Measurements from ENCODE around the gene LFNG. TPM values are rescaled to one million over a fixed set of nuclear protein-coding genes. Genes with fewer than 3 reads are reported as not detected.
"Not testable (repeated sequence)": the region's sequence is repeated elsewhere in the genome, so short reads cannot be mapped to it uniquely, and the experiment has no call there.

Gene LFNG
- total and polyA plus RNA-seq, 9 donors = 17.7 to 30.8 (median 23.1) TPM

DNA sequence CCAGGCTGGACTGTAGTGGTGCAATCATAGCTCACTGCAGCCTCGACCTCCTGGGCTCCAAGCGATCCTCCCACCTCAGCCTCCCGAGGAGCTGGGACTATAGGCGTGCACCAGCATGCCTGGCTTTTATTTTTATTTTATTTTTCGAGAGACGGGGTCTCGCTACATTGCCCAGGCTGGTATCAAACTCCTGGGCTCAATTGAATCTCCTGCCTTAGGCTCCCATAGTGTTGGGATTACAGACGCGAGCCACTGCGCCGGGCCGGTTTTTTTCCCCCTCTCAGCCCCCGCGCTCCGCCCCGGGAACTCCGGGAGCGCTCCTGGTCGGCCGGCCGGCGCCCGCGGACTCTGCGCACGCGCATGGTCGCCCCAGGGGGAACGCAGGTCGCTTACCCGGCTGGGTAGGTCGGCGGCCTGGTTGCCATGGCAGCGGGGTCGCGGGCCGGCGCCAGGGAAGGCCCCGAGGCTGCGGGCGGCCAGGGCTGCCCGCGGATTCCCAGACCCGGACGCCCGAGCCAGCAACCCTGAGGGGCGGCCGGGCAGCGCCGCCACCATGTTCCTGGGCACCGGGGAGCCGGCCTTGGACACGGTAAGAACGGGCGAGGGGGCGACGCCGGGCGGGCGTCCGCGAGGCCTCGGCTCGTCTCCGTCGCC, 39.2 kb downstream of the LFNG start, which contains the start of gene IQCE:
Gene IQCE (plus strand): TSS at position 351 of the 654 bp plus-strand sequence. CDS start 203 bp downstream, at position 554.
- Histone ChIP-seq H3K4me3 (ENCODE audit: low read length) (peak within 1 kb of the TSS; percentile 64), H3K36me3 (ENCODE audit: control insufficient read depth, insufficient read depth, low read length) (peaks cover 5% of the 10 kb centered on the region), H3K27me3 (ENCODE audit: control insufficient read depth, insufficient read depth, low read length) (no peaks in the 10 kb centered on the region), H3K27ac (ENCODE audit: low read length) (peak within 1 kb of the TSS; percentile 13), H3K4me1 (ENCODE audit: control insufficient read depth, insufficient read depth, low read length) (peaks cover 29% of the 10 kb centered on the region), H3K9me3 (replicated peaks; ENCODE audit: control insufficient read depth, low read depth, low read length) (no peaks in the 10 kb centered on the region)
- peak; percentile 95 for DNase-seq
- 1% methylated on average over 66 of the region's 66 CpGs for WGBS (ENCODE audit: insufficient coverage)

DNA sequence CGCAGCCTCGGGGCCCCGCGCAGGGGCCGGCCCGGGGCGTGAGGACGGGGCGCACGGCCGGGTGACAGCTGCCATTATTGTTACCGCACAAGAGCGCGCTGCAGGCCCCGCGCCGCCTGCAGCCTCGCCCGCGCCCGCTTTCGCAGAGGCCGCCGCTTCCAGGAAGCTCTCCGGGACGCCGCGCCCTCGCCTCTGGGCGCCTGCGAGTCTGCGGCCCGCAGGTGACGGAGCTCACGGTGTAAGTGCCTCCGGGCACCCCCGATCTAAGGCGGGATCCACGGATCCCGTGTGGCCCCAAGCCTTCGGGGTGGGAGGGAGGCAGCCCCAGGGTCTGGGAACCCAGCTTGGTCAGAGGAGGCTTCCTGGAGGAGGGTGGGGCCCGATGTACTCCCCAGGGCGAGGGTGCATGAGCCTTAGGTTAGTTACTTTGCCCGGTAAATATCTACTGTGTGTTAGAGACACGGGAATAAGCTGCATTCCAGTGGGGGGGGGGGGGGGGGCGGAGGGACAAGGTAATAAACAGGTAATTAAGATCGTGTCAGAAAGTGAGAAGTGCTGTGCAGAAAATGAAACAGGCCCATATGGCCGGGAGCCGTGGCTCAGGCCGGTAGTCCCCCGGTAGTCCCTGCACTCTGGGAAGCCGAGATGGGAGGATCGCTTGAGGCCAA, 39.8 kb downstream of the LFNG start:
- Histone ChIP-seq H3K27ac (ENCODE audit: low read length) (no peak overlapping the region), H3K27me3 (ENCODE audit: control insufficient read depth, insufficient read depth, low read length) (no peaks in the 10 kb centered on the region), H3K4me1 (ENCODE audit: control insufficient read depth, insufficient read depth, low read length) (peaks cover 23% of the 10 kb centered on the region), H3K4me3 (ENCODE audit: low read length) (peak overlapping the region; percentile 64), H3K36me3 (ENCODE audit: control insufficient read depth, insufficient read depth, low read length) (peaks cover 5% of the 10 kb centered on the region), H3K9me3 (replicated peaks; ENCODE audit: control insufficient read depth, low read depth, low read length) (no peaks in the 10 kb centered on the region)
- DNase-seq = no peak
- under 1% methylated on average over 43 of the region's 53 CpGs for WGBS (ENCODE audit: insufficient coverage)

GRCh38 chr7:2563955-2564354, 44.4 kb downstream of the LFNG start:
- no CpG with 5 or more reads among the region's 3 CpGs for WGBS (ENCODE audit: insufficient coverage)

DNA sequence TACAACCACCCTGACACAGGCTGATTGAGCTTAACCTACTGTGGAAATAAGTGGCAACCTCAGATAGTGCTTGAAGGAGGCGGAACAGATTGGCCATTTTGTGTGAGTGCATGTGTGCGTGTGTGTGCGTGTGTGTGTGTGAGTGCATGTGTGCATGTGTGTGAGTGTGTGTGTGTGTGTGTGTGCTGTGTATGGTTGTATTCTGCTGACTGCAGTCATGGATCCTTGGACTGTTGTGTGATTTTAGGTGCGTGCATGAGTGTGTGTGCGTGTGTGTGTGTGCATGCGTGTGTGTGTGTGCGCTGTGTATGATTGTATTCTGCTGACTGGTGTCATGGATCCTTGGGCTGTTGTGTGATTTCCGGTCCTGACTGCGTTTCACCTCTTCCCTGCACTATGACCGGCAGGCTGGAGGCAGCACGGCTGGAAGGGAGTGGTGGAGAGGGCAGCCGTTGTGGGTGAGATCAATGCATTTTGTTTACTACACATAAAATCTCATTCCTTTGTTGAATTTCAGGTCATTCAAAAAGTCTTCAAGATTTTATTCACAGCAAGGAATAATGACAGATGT, 45.5 kb downstream of the LFNG start:
- H3K27ac ChIP-seq (ENCODE audit: low read length) = no peak overlapping the region
- no peak for DNase-seq
- peaks cover 16% of the 10 kb centered on the region for H3K4me1 ChIP-seq (ENCODE audit: control insufficient read depth, insufficient read depth, low read length)
- 86% methylated on average over 4 of the region's 12 CpGs for WGBS (ENCODE audit: insufficient coverage)
- H3K9me3 ChIP-seq (replicated peaks; ENCODE audit: control insufficient read depth, low read depth, low read length) = no peaks in the 10 kb centered on the region
- no peaks in the 10 kb centered on the region for H3K27me3 ChIP-seq (ENCODE audit: control insufficient read depth, insufficient read depth, low read length)
- no peak overlapping the region for H3K4me3 ChIP-seq (ENCODE audit: low read length)
- peaks cover 12% of the 10 kb centered on the region for H3K36me3 ChIP-seq (ENCODE audit: control insufficient read depth, insufficient read depth, low read length)

More at GRCh38 chr7:2563955-2564354, 44.4 kb downstream of the LFNG start:
- peaks cover 25% of the 10 kb centered on the region for H3K4me1 ChIP-seq (ENCODE audit: control insufficient read depth, insufficient read depth, low read length)
- H3K27ac ChIP-seq (ENCODE audit: low read length); DNase-seq; H3K9me3 ChIP-seq (replicated peaks; ENCODE audit: control insufficient read depth, low read depth, low read length); H3K27me3 ChIP-seq (ENCODE audit: control insufficient read depth, insufficient read depth, low read length); H3K4me3 ChIP-seq (ENCODE audit: low read length); H3K36me3 ChIP-seq (ENCODE audit: control insufficient read depth, insufficient read depth, low read length): not testable (repeated sequence)

DNA sequence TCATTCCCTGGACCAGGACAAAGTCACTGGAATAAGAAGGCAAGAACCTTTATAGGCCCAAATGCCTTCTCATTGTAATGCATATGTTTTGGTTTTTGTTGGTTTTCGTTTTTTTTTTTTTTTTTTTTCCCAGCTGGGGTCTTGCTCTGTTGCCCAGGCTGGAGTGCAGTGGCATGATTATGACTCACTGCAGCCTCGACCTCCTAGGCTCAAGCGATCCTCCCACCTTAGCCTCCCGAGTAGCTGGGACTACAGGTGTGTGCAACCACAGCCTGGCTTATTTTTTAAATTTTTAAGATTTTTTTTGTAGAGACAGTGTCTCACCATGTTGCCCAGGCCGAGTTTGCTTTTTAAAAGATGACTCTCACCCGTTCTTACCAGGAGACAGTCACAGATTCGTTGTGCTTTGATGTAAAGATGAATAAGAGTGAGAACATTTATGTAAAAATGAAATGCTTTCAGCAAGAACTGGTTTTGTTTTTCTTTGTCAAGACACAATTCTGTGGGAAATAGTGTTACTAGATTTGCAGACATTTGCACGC, 46.8 kb downstream of the LFNG start:
- H3K4me1 ChIP-seq (ENCODE audit: control insufficient read depth, insufficient read depth, low read length) = peaks cover 16% of the 10 kb centered on the region
- H3K27ac ChIP-seq (ENCODE audit: low read length) = no peak overlapping the region
- DNase-seq = no peak
- H3K9me3 ChIP-seq (replicated peaks; ENCODE audit: control insufficient read depth, low read depth, low read length) = no peaks in the 10 kb centered on the region
- H3K27me3 ChIP-seq (ENCODE audit: control insufficient read depth, insufficient read depth, low read length) = no peaks in the 10 kb centered on the region
- 92% methylated on average over 2 of the region's 8 CpGs for WGBS (ENCODE audit: insufficient coverage)
- H3K36me3 ChIP-seq (ENCODE audit: control insufficient read depth, insufficient read depth, low read length) = peaks cover 12% of the 10 kb centered on the region
- no peak overlapping the region for H3K4me3 ChIP-seq (ENCODE audit: low read length)

DNA sequence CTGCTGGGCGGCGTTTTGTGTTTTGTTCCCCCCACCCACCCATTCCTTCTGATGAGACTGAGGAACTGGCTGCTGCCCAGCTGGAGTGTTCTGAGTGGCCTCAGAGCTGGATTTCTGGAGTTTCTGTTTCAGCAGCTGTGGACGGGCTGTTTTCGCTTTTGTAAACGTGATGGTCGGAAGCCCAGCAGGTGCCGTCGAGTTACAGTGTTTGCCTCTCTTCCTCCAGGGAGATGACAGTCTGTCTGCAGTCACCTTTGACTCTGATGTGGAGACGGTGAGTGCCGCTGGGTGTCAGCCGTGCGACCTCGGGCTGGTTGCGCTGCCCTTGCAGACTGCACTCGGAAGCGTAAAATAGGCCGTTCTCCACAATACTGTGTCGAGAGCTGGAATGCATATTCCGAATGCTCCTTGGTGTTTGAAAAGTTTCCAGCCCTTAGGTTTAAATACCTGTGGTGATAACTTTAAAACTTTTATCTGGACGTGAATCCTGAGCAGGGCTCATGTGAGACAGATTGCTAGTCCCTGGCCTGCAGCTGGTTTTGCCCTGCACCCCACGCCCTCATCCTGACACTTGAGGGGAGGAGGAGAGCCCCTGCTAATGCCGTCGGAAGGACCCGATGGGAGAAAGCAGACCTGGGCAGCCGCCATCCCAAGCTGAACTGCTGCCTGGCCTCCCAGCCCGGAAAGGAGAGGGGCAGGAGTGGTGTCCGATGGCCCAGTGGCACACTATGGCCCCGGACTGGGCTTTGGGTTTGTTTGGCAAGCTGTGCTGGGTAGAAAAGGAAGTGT, 47.5 kb downstream of the LFNG start:
- WGBS (ENCODE audit: insufficient coverage) = 30% methylated on average over 15 of the region's 28 CpGs
- peaks cover 16% of the 10 kb centered on the region for H3K4me1 ChIP-seq (ENCODE audit: control insufficient read depth, insufficient read depth, low read length)
- H3K27me3 ChIP-seq (ENCODE audit: control insufficient read depth, insufficient read depth, low read length) = no peaks in the 10 kb centered on the region
- DNase-seq = peak; percentile 86
- peak overlapping the region; percentile 2 for H3K4me3 ChIP-seq (ENCODE audit: low read length)
- H3K27ac ChIP-seq (ENCODE audit: low read length) = peak overlapping the region; percentile 38
- no peaks in the 10 kb centered on the region for H3K9me3 ChIP-seq (replicated peaks; ENCODE audit: control insufficient read depth, low read depth, low read length)
- H3K36me3 ChIP-seq (ENCODE audit: control insufficient read depth, insufficient read depth, low read length) = peaks cover 15% of the 10 kb centered on the region

DNA sequence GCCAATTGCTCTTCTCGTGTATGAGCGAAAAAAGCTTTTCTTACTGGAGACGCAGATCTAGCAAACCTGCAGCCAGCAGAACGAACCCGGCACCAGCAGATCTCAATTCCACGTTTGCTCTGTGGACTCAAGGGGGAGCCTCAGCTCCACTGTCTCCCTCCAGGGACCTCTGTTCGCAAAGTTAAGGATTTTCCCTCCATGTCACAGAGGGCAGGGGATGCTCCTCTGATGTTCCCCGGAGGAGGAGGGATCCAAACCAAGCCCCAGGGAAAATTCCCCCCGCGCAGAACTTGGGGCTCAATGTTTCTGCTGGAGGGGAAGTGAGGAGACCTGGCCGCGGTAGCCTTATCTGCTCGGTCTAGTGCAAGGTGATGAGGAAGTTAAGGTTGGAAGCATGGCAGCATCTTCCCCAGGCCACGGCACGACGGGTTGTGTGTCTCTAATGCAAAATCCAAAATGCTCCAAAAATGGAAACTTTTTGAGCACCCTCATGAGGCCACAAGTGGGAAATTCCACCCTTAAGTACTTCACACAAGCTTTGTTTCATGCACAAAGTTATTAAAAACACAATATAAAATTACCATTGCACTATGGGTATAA, 48.2 kb downstream of the LFNG start:
- Histone ChIP-seq H3K27ac (ENCODE audit: low read length) (no peak overlapping the region), H3K36me3 (ENCODE audit: control insufficient read depth, insufficient read depth, low read length) (peaks cover 16% of the 10 kb centered on the region), H3K27me3 (ENCODE audit: control insufficient read depth, insufficient read depth, low read length) (no peaks in the 10 kb centered on the region), H3K4me3 (ENCODE audit: low read length) (no peak overlapping the region), H3K4me1 (ENCODE audit: control insufficient read depth, insufficient read depth, low read length) (peaks cover 16% of the 10 kb centered on the region), H3K9me3 (replicated peaks; ENCODE audit: control insufficient read depth, low read depth, low read length) (no peaks in the 10 kb centered on the region)
- peak; percentile 75 for DNase-seq
- WGBS (ENCODE audit: insufficient coverage) = 13% methylated on average over 6 of the region's 16 CpGs

DNA sequence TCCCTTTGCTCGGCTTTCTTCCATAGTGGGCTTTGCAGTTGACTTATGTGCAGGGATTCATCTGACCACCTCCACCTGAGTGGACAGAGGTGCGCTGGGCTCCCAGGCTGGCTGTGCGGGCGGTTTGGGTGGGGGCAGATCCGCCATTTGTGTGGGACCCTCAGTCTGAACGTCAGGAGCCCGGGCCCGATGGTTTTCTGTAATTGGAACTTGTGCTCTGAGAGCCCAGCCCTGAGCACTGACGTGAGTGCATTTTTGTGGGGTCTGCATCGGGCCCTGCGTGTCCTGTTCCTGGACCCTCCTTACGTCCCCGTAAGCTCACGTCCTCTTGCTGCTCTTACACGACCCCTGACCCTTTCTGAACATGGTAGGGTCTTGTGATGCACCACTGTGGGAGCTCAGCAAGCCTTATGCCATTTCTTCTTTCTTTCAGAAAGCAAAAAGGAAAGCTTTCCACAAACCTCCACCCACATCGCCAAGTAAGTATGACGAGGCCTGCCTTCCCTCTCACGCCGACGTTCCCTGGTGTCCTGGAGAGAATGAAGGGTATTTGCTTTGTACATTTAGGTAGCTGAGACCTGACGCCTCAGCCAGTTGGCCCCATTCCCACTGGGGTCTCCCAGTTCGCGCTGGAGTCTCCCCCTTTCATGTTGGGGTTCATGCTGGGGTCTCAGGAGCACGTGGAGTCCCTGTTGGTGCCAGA, 49.1 kb downstream of the LFNG start:
- no peaks in the 10 kb centered on the region for H3K9me3 ChIP-seq (replicated peaks; ENCODE audit: control insufficient read depth, low read depth, low read length)
- 91% methylated on average over 13 of the region's 24 CpGs for WGBS (ENCODE audit: insufficient coverage)
- no peak overlapping the region for H3K4me3 ChIP-seq (ENCODE audit: low read length)

GRCh38 chr7:2569421-2569820, 49.8 kb downstream of the LFNG start:
- peaks cover 16% of the 10 kb centered on the region for H3K4me1 ChIP-seq (ENCODE audit: control insufficient read depth, insufficient read depth, low read length)
- no peak for DNase-seq
- H3K36me3 ChIP-seq (ENCODE audit: control insufficient read depth, insufficient read depth, low read length) = peaks cover 21% of the 10 kb centered on the region
- H3K27ac ChIP-seq (ENCODE audit: low read length) = no peak overlapping the region
- WGBS (ENCODE audit: insufficient coverage) = 94% methylated on average over 10 of the region's 14 CpGs
- H3K27me3 ChIP-seq (ENCODE audit: control insufficient read depth, insufficient read depth, low read length) = no peaks in the 10 kb centered on the region
- no peak overlapping the region for H3K4me3 ChIP-seq (ENCODE audit: low read length)
- H3K9me3 ChIP-seq (replicated peaks; ENCODE audit: control insufficient read depth, low read depth, low read length) = no peaks in the 10 kb centered on the region

More for the DNA sequence above, 49.1 kb downstream of the LFNG start:
- no peak overlapping the region for H3K27ac ChIP-seq (ENCODE audit: low read length)
- H3K4me1 ChIP-seq (ENCODE audit: control insufficient read depth, insufficient read depth, low read length) = peaks cover 16% of the 10 kb centered on the region
- no peaks in the 10 kb centered on the region for H3K27me3 ChIP-seq (ENCODE audit: control insufficient read depth, insufficient read depth, low read length)
- peaks cover 15% of the 10 kb centered on the region for H3K36me3 ChIP-seq (ENCODE audit: control insufficient read depth, insufficient read depth, low read length)
- DNase-seq = no peak
